Ishikawa (cell line): ENCODE results near the gene TIAM2.

Source experiments
- CEBPB ChIP-seq: IDR thresholded peaks from 2 replicates; pipeline ENCODE4 v1.6.1; 2012
- CREB1 ChIP-seq: IDR thresholded peaks from 2 replicates; pipeline ENCODE4 v1.6.1; 2012; ENCODE audit warnings: low read depth
- EGR1 ChIP-seq: IDR thresholded peaks from 2 replicates; pipeline ENCODE4 v1.6.1; 2012
- EP300 ChIP-seq: IDR thresholded peaks from 2 replicates; pipeline ENCODE4 v1.6.1; 2012; ENCODE audit warnings: borderline replicate concordance
- FOXM1 ChIP-seq: IDR thresholded peaks from 2 replicates; pipeline ENCODE4 v1.6.1; 2012; ENCODE audit warnings: low read depth, borderline replicate concordance
- MAX ChIP-seq: IDR thresholded peaks from 2 replicates; pipeline ENCODE4 v1.6.1; 2012
- NFIC ChIP-seq: IDR thresholded peaks from 2 replicates; pipeline ENCODE4 v1.6.1; 2012
- RAD21 ChIP-seq: IDR thresholded peaks from 2 replicates; pipeline ENCODE4 v1.6.1; 2012; ENCODE audit warnings: low read depth
- REST ChIP-seq: IDR thresholded peaks from 2 replicates; pipeline ENCODE4 v1.6.1; 2012; ENCODE audit warnings: low read depth, mild to moderate bottlenecking
- TAF1 ChIP-seq: IDR thresholded peaks from 2 replicates; pipeline ENCODE4 v1.6.1; 2012; ENCODE audit warnings: low read depth, mild to moderate bottlenecking
- TCF12 ChIP-seq: IDR thresholded peaks from 2 replicates; pipeline ENCODE4 v1.6.1; 2012; ENCODE audit warnings: low read depth
- TEAD4 ChIP-seq: IDR thresholded peaks from 2 replicates; pipeline ENCODE4 v1.6.1; 2012
- USF1 ChIP-seq: IDR thresholded peaks from 2 replicates; pipeline ENCODE4 v1.6.1; 2012
- YY1 ChIP-seq: IDR thresholded peaks from 2 replicates; pipeline ENCODE4 v1.6.1; 2012; ENCODE audit warnings: low read depth
- ZBTB7A ChIP-seq: IDR thresholded peaks from 2 replicates; pipeline ENCODE4 v1.6.1; 2012; ENCODE audit warnings: low read depth

The TIAM2 gene

GRCh38 chr6:155129744-155130143 is 134.6 kb downstream of the TIAM2 start:
- no peak for TF ChIP-seq ZBTB7A
- no peak for TF ChIP-seq CREB1
- TF ChIP-seq YY1 = no peak
- TF ChIP-seq MAX = no peak
- no peak for TF ChIP-seq REST
- no peak for TF ChIP-seq RAD21
- TF ChIP-seq EP300 = no peak
- TF ChIP-seq FOXM1 = no peak
- TF ChIP-seq USF1 = no peak
- TF ChIP-seq TAF1 = no peak
- no peak for TF ChIP-seq TEAD4
- no peak for TF ChIP-seq EGR1
- no peak for TF ChIP-seq CEBPB
- TF ChIP-seq TCF12 = no peak
- TF ChIP-seq NFIC = no peak

GRCh38 chr6:155130161-155130853 is 135.2 kb downstream of the TIAM2 start:
- TF ChIP-seq CREB1 (no peak), REST (no peak), TAF1 (no peak), RAD21 (no peak), MAX (no peak), YY1 (no peak), EGR1 (no peak)

GRCh38 chr6:155132617-155133016 is 137.5 kb downstream of the TIAM2 start:
- no peak for TF ChIP-seq TEAD4
- no peak for TF ChIP-seq EP300
- TF ChIP-seq CEBPB = no peak

GRCh38 chr6:155141002-155141401 is 145.9 kb downstream of the TIAM2 start:
- no peak for TF ChIP-seq TAF1
- no peak for TF ChIP-seq YY1
- TF ChIP-seq REST = no peak
- TF ChIP-seq CREB1 = no peak
- TF ChIP-seq ZBTB7A = no peak
- no peak for TF ChIP-seq NFIC
- TF ChIP-seq RAD21 = no peak
- no peak for TF ChIP-seq MAX
- TF ChIP-seq FOXM1 = no peak
- TF ChIP-seq CEBPB = no peak
- no peak for TF ChIP-seq EGR1
- TF ChIP-seq TEAD4 = no peak
- no peak for TF ChIP-seq EP300
- TF ChIP-seq USF1 = no peak
- TF ChIP-seq TCF12 = no peak

- no peak for TF ChIP-seq TCF12
- no peak for TF ChIP-seq YY1
- TF ChIP-seq FOXM1 = no peak
- no peak for TF ChIP-seq TEAD4
- TF ChIP-seq ZBTB7A = no peak
- TF ChIP-seq REST = no peak
- TF ChIP-seq CREB1 = no peak
- no peak for TF ChIP-seq NFIC
- TF ChIP-seq MAX = no peak
- TF ChIP-seq EP300 = no peak
- TF ChIP-seq TAF1 = no peak
- no peak for TF ChIP-seq EGR1
- no peak for TF ChIP-seq USF1
- no peak for TF ChIP-seq RAD21
Observed at GRCh38 chr6:155141512-155141911, 146.4 kb downstream of the TIAM2 start.
